HepG2 (cell line): Measurements from ENCODE around the gene LMAN1L. TPM values are rescaled to one million over a fixed set of nuclear protein-coding genes. Genes with fewer than 3 reads are reported as not detected.

ENCODE experiments used
- AHDC1 ChIP-seq: sonication (generic); formaldehyde crosslinking; IDR thresholded peaks from 2 replicates; pipeline ENCODE4 v1.5.1; 2020; ENCODE audit warnings: mild to moderate bottlenecking, missing genetic modification reagents, borderline replicate concordance
- ATF1 ChIP-seq: IDR thresholded peaks from 2 replicates; pipeline ENCODE4 v1.6.1; 2016; ENCODE audit warnings: mild to moderate bottlenecking, control low read depth
- GLI4 ChIP-seq: sonication (generic); formaldehyde crosslinking; IDR thresholded peaks from 2 replicates; pipeline ENCODE4 v1.5.1; 2020; ENCODE audit warnings: missing genetic modification reagents, mild to moderate bottlenecking, moderate library complexity, borderline replicate concordance
- HMGXB4 ChIP-seq, 2 experiments: sonication (generic) in 1 of 2; formaldehyde crosslinking in 1 of 2; IDR thresholded peaks; 2 replicates each; pipeline versions ENCODE4 v1.4.0 to v1.6.1; 2018 to 2020; ENCODE audit warnings: missing genetic modification reagents in 2 of 2, borderline replicate concordance in 1 of 2, low read depth in 1 of 2, mild to moderate bottlenecking in 1 of 2, missing biosample characterization in 1 of 2
- MAF1 ChIP-seq: sonication (generic); formaldehyde crosslinking; IDR thresholded peaks from 2 replicates; pipeline ENCODE4 v1.5.0; 2020; ENCODE audit warnings: missing genetic modification reagents, borderline replicate concordance
- NCOA2 ChIP-seq: sonication (generic); formaldehyde crosslinking; IDR thresholded peaks from 2 replicates; pipeline ENCODE4 v1.8.0; 2022; ENCODE audit warnings: inconsistent platforms
- NFE2 ChIP-seq: sonication (generic); formaldehyde crosslinking; IDR thresholded peaks from 2 replicates; pipeline ENCODE4 v1.4.0; 2020; ENCODE audit warnings: missing genetic modification reagents
- NFYB ChIP-seq: sonication (generic); formaldehyde crosslinking; IDR thresholded peaks from 2 replicates; pipeline ENCODE4 v1.4.0; 2020; ENCODE audit warnings: missing genetic modification reagents
- SALL1 ChIP-seq: sonication (generic); formaldehyde crosslinking; IDR thresholded peaks from 2 replicates; pipeline ENCODE4 v1.8.0; 2022; ENCODE audit warnings: mild to moderate bottlenecking, missing genetic modification reagents
- YEATS2 ChIP-seq: sonication (generic); formaldehyde crosslinking; IDR thresholded peaks from 2 replicates; pipeline ENCODE4 v1.4.0; 2020; ENCODE audit warnings: missing genetic modification reagents, borderline replicate concordance
- ZNF142 ChIP-seq: sonication (generic); formaldehyde crosslinking; IDR thresholded peaks from 2 replicates; pipeline ENCODE4 v1.4.0; 2020; ENCODE audit warnings: missing genetic modification reagents
- ZNF580 ChIP-seq: IDR thresholded peaks from 2 replicates; pipeline ENCODE4 v1.6.1; 2016; ENCODE audit warnings: low read depth, borderline replicate concordance
- ZNF607 ChIP-seq: sonication (generic); formaldehyde crosslinking; IDR thresholded peaks from 2 replicates; pipeline ENCODE4 v1.5.1; 2020; ENCODE audit warnings: missing genetic modification reagents, mild to moderate bottlenecking, borderline replicate concordance
- ZNF782 ChIP-seq: sonication (generic); formaldehyde crosslinking; IDR thresholded peaks from 2 replicates; pipeline ENCODE4 v1.4.0; 2020; ENCODE audit warnings: missing genetic modification reagents, mild to moderate bottlenecking, borderline replicate concordance
- polyA plus RNA-seq, 8 experiments: library from polyadenylated mRNA; depleted of rRNA in 3 of 8; stranded (reverse) in 7 of 8; unstranded in 1 of 8; fragments of >200 nt; fragmentation: Illumina TruSeq in 4 of 8; extraction: Trizol in 4 of 8; gene quantifications; 2 replicates each; pipeline versions ENCODE4 v1.2.1 to v1.2.3, GENCODE V29; 2011 to 2016; ENCODE audit warnings: low read depth in 4 of 8, missing spikeins in 1 of 8, mixed read lengths in 1 of 8; ENCODE audit not compliant: insufficient read depth in 1 of 8
- total RNA-seq, 5 experiments: library from RNA; depleted of rRNA; stranded (reverse); fragments of >200 nt; fragmentation: Illumina TruSeq; extraction: Trizol; gene quantifications; 2 replicates each; pipeline ENCODE4 v1.2.3, GENCODE V29; 2016; ENCODE audit warnings: low read depth in 1 of 5

The LMAN1L gene
- total and polyA plus RNA-seq, 2 of the 13 experiments (the other 11 are each of a cell fraction or from before 2014, with no cell fraction given), result not detected

- TF ChIP-seq NFE2 (no peak), NFYB (CRISPR knock-in tag) (peak; percentile 90), NCOA2 (CRISPR knock-in tag) (peak; percentile 48; the same call in 1 of the 2 replicates), GLI4 (CRISPR knock-in tag) (0 out of 2 replicates have a peak, but pooled peaks have one; percentile 19), MAF1 (CRISPR knock-in tag) (no peak), ZNF607 (no peak), SALL1 (CRISPR knock-in tag) (peak; percentile 70; the same call in 1 of the 2 replicates), ATF1 (CRISPR knock-in tag) (peak; percentile 77), ZNF580 (CRISPR knock-in tag) (peak; percentile 31; the same call in 1 of the 2 replicates), ZNF142 (CRISPR knock-in tag) (peak; percentile 53; the same call in 1 of the 2 replicates), AHDC1 (no peak), ZNF782 (CRISPR knock-in tag) (0 out of 2 replicates have a peak, but pooled peaks have one; percentile 68), HMGXB4 (CRISPR knock-in tag; IDR thresholded peaks at IDR 0.05; ENCODE audit: borderline replicate concordance in 1 of 2, low read depth in 1 of 2) (peak in 1 of 2 experiments; percentile 58; a peak in 2 of 4 replicates), YEATS2 (peak; percentile 72; the same call in 1 of the 2 replicates)
Measured at GRCh38 chr15:74873036-74873755, 60.6 kb downstream of the LMAN1L start, which contains the start of gene SCAMP2 (continued).
